Astrocyte (in vitro differentiated cells and primary cell): ENCODE data around the gene INKA2.

Source experiments
- CTCF ChIP-seq: IDR thresholded peaks from 2 replicates; pipeline ENCODE4 v1.5.1; 2011; ENCODE audit warnings: low read depth, mild to moderate bottlenecking, inconsistent platforms, low read length, moderate library complexity; ENCODE audit not compliant: insufficient read depth
- EZH2 ChIP-seq: IDR thresholded peaks from 2 replicates; pipeline ENCODE4 v1.6.1; 2012; ENCODE audit warnings: mild to moderate bottlenecking, low read length, inconsistent platforms; ENCODE audit not compliant: insufficient read depth

- TF ChIP-seq CTCF = no peak
- TF ChIP-seq EZH2 = no peak
These were observed 37.2 kb upstream of the INKA2 start for GRCh38 chr1:111776391-111776790.
